ENCODE results near the gene MUC22. TPM values are rescaled to one million over a fixed set of nuclear protein-coding genes. Genes with fewer than 3 reads are reported as not detected.
"Not testable (repeated sequence)": the region's sequence is repeated elsewhere in the genome, so short reads cannot be mapped to it uniquely, and the experiment has no call there.

MUC22 gene
- total and polyA plus RNA-seq, 4 donors: not detected

GRCh38 chr6:30997301-30997700 is 13.0 kb upstream of the MUC22 start:
- WGBS: 93% methylated on average over 2 of the region's 2 CpGs
- no peaks in the 10 kb centered on the region for H3K9me3 ChIP-seq (ENCODE audit: control insufficient read depth in 4 of 4, low read length in 3 of 4)

GRCh38 chr6:30998785-30999184 is 11.5 kb upstream of the MUC22 start:
- no peak overlapping the region for H3K27ac ChIP-seq (ENCODE audit: low read depth in 1 of 2, low read length in 2 of 2)
- H3K27me3 ChIP-seq (ENCODE audit: control insufficient read depth in 4 of 4, insufficient read depth in 4 of 4, low read length in 3 of 4): no peaks in the 10 kb centered on the region
- no peak overlapping the region for H3K9ac ChIP-seq (ENCODE audit: low read depth in 1 of 2, low read length in 2 of 2)
- no peak for DNase-seq (ENCODE audit: low spot score)
- H3K4me3 ChIP-seq (ENCODE audit: low read depth in 1 of 3, low read length in 3 of 3): no peak overlapping the region
- no peaks in the 10 kb centered on the region for H3K9me3 ChIP-seq (ENCODE audit: control insufficient read depth in 4 of 4, low read length in 3 of 4)
- TF ChIP-seq FOXA1 (IDR thresholded peaks at IDR 0.05) (no peak), RXRA (IDR thresholded peaks at IDR 0.05) (no peak), HNF4G (IDR thresholded peaks at IDR 0.05) (no peak), FOXA2 (IDR thresholded peaks at IDR 0.05) (no peak), NR2F2 (IDR thresholded peaks at IDR 0.05) (no peak), TAF1 (conservative IDR thresholded peaks at IDR 0.05) (no peak), SP1 (IDR thresholded peaks at IDR 0.05) (no peak)
- TF ChIP-seq, protein P1, sequence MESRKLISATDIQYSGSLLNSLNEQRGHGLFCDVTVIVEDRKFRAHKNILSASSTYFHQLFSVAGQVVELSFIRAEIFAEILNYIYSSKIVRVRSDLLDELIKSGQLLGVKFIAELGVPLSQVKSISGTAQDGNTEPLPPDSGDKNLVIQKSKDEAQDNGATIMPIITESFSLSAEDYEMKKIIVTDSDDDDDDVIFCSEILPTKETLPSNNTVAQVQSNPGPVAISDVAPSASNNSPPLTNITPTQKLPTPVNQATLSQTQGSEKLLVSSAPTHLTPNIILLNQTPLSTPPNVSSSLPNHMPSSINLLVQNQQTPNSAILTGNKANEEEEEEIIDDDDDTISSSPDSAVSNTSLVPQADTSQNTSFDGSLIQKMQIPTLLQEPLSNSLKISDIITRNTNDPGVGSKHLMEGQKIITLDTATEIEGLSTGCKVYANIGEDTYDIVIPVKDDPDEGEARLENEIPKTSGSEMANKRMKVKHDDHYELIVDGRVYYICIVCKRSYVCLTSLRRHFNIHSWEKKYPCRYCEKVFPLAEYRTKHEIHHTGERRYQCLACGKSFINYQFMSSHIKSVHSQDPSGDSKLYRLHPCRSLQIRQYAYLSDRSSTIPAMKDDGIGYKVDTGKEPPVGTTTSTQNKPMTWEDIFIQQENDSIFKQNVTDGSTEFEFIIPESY (IDR thresholded peaks at IDR 0.05): no peak
- TF ChIP-seq, protein P2, sequence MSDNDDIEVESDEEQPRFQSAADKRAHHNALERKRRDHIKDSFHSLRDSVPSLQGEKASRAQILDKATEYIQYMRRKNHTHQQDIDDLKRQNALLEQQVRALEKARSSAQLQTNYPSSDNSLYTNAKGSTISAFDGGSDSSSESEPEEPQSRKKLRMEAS (IDR thresholded peaks at IDR 0.05): no peak
- no peaks in the 10 kb centered on the region for H3K36me3 ChIP-seq (ENCODE audit: control insufficient read depth in 4 of 4, insufficient read depth in 3 of 4, low read depth in 1 of 4, low read length in 3 of 4)
- 74% methylated on average over 5 of the region's 5 CpGs for WGBS
- H3K4me1 ChIP-seq (ENCODE audit: control insufficient read depth in 4 of 4, insufficient read depth in 4 of 4, low read length in 3 of 4): no peaks in the 10 kb centered on the region

More at GRCh38 chr6:30997301-30997700, 13.0 kb upstream of the MUC22 start:
- Histone ChIP-seq H3K4me3 (ENCODE audit: low read depth in 1 of 3, low read length in 3 of 3) (no peak overlapping the region), H3K4me1 (ENCODE audit: control insufficient read depth in 4 of 4, insufficient read depth in 4 of 4, low read length in 3 of 4) (no peaks in the 10 kb centered on the region), H3K27me3 (ENCODE audit: control insufficient read depth in 4 of 4, insufficient read depth in 4 of 4, low read length in 3 of 4) (no peaks in the 10 kb centered on the region), H3K36me3 (ENCODE audit: control insufficient read depth in 4 of 4, insufficient read depth in 3 of 4, low read depth in 1 of 4, low read length in 3 of 4) (no peaks in the 10 kb centered on the region), H3K27ac (ENCODE audit: low read depth in 1 of 2, low read length in 2 of 2) (no peak overlapping the region), H3K9ac (ENCODE audit: low read depth in 1 of 2, low read length in 2 of 2) (no peak overlapping the region)
- no peak for DNase-seq (ENCODE audit: low spot score)
- TF ChIP-seq HNF4A (conservative IDR thresholded peaks at IDR 0.05): no peak
- TF ChIP-seq, protein P3, sequence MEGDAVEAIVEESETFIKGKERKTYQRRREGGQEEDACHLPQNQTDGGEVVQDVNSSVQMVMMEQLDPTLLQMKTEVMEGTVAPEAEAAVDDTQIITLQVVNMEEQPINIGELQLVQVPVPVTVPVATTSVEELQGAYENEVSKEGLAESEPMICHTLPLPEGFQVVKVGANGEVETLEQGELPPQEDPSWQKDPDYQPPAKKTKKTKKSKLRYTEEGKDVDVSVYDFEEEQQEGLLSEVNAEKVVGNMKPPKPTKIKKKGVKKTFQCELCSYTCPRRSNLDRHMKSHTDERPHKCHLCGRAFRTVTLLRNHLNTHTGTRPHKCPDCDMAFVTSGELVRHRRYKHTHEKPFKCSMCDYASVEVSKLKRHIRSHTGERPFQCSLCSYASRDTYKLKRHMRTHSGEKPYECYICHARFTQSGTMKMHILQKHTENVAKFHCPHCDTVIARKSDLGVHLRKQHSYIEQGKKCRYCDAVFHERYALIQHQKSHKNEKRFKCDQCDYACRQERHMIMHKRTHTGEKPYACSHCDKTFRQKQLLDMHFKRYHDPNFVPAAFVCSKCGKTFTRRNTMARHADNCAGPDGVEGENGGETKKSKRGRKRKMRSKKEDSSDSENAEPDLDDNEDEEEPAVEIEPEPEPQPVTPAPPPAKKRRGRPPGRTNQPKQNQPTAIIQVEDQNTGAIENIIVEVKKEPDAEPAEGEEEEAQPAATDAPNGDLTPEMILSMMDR (IDR thresholded peaks at IDR 0.05; ENCODE audit: low read depth, low read length, missing input control): no peak

- not testable (repeated sequence) for H3K9me3 ChIP-seq (ENCODE audit: control insufficient read depth in 4 of 4, low read length in 3 of 4); H3K27ac ChIP-seq (ENCODE audit: low read depth in 1 of 2, low read length in 2 of 2); H3K27me3 ChIP-seq (ENCODE audit: control insufficient read depth in 4 of 4, insufficient read depth in 4 of 4, low read length in 3 of 4); H3K36me3 ChIP-seq (ENCODE audit: control insufficient read depth in 4 of 4, insufficient read depth in 3 of 4, low read depth in 1 of 4, low read length in 3 of 4); H3K9ac ChIP-seq (ENCODE audit: low read depth in 1 of 2, low read length in 2 of 2); H3K4me1 ChIP-seq (ENCODE audit: control insufficient read depth in 4 of 4, insufficient read depth in 4 of 4, low read length in 3 of 4); DNase-seq (ENCODE audit: low spot score); H3K4me3 ChIP-seq (ENCODE audit: low read depth in 1 of 3, low read length in 3 of 3)
- 95% methylated on average over 35 of the region's 39 CpGs for WGBS
Observed at GRCh38 chr6:31000067-31000860, 10.0 kb upstream of the MUC22 start.

All from liver (tissue), 9 donors.